Measurements from ENCODE around the gene POFUT2.

Gene POFUT2

DNA sequence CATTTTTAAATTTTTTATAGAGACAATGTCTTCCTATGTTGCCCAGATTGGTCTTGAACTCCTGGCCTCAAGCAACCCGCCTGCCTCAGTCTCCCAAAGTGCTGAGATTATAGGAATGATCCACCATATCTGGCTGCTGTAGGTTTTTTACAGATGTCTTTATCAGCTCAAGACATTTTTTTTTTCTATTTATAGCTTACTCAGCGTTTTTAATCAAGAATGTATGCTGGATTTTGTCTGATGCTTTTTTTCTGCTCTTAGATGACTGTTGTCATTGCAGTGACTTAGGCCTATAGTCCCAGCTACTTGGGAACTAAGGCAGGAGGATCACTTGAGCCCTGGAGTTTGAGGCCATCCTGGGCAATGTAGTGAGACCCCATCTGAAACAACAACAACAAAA lies 72.5 kb downstream of the POFUT2 start:
- TF ChIP-seq, protein P1, sequence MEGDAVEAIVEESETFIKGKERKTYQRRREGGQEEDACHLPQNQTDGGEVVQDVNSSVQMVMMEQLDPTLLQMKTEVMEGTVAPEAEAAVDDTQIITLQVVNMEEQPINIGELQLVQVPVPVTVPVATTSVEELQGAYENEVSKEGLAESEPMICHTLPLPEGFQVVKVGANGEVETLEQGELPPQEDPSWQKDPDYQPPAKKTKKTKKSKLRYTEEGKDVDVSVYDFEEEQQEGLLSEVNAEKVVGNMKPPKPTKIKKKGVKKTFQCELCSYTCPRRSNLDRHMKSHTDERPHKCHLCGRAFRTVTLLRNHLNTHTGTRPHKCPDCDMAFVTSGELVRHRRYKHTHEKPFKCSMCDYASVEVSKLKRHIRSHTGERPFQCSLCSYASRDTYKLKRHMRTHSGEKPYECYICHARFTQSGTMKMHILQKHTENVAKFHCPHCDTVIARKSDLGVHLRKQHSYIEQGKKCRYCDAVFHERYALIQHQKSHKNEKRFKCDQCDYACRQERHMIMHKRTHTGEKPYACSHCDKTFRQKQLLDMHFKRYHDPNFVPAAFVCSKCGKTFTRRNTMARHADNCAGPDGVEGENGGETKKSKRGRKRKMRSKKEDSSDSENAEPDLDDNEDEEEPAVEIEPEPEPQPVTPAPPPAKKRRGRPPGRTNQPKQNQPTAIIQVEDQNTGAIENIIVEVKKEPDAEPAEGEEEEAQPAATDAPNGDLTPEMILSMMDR (IDR thresholded peaks at IDR 0.05; ENCODE audit: control insufficient read depth, insufficient read depth, low read depth, low read length, missing control alignments) = no peak
- H3K4me3 ChIP-seq (ENCODE audit: control insufficient read depth, low read depth, low read length) = no peak overlapping the region
- no peak for DNase-seq (ENCODE audit: low read depth)
